T-helper 1 cell (primary cell): ENCODE measurements around the gene HMSD.

Source experiments
- DNase-seq, 5 donors: peaks; one replicate each; pipeline ENCODE4 v3.0.0-alpha.2; 2012 to 2020

The HMSD gene

DNA sequence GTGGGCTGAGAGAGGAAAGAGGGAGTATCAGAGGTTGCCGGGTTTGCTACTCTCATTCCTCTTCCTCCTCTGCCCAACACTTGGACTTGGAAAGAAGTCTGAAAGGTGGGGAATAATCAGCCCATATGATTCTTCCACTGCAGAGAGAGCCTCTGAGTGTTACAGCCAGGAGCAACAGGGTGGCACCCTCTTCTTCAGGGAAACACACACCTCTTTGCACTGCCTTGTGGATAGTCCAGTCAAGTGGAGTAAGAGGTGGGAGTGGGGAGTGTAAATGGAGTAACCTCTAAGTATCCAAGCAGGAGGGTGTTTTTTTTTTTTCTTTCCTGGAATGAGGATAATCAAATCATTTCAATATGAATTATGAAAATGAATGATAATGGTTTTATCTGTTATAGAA lies 11.8 kb downstream of the HMSD start:
- DNase-seq, result no peak

GRCh38 chr18:63961435-63961980 lies 12.4 kb downstream of the HMSD start:
- no peak for DNase-seq

- DNase-seq, result no peak
Observed at GRCh38 chr18:63962137-63962536, 13.0 kb downstream of the HMSD start.

GRCh38 chr18:63963615-63964256 lies 14.6 kb downstream of the HMSD start:
- DNase-seq, result peak in 4 of 5 donors; percentile 12 to 65 (median 39)

DNA sequence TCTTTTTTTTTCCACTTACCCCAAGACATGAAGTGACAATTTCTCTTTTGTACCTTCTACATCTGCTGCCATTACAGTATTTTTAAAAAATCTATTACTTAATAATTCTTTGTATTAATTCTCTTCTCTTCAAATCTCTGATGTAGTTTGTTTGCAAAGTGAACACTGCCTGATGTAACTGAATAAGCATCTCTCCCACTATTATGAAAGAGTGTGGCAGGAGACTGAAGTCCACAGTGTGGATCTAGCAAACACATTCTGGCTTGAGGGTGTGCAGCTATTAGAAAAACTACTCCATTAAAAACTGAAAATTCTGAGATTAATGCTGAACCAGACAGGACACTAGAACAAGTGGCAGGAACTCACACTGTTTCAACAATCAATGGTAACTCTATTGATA lies 15.8 kb downstream of the HMSD start:
- DNase-seq, result no peak

DNA sequence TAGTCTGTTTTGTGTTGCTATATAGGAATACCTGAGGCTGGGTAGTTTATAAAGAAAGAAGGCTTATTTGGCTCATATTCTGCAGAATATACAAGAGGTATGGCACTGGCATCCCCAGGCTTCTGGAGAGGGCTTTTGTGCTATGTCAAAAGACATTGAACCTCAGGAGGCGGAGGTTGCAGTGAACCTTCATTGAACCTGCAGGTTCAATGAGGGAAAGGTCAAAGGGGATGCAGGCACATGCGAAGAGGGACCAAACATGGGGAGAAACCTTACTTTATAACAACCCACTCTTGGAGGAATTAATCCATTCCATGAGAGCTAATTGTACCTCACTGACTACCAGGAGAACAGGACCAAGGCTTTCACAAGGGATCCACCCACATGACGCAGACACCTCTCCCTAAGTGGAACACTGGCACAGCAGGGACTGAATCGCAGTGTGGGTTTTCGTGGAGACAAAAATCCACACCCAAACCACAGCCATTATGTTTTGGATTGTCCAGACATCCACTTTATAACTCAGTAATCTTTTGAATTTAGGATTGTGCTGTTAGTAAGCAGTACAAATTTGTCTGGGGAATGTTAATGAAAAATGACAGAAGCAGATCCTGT lies 16.7 kb downstream of the HMSD start:
- no peak for DNase-seq

DNA sequence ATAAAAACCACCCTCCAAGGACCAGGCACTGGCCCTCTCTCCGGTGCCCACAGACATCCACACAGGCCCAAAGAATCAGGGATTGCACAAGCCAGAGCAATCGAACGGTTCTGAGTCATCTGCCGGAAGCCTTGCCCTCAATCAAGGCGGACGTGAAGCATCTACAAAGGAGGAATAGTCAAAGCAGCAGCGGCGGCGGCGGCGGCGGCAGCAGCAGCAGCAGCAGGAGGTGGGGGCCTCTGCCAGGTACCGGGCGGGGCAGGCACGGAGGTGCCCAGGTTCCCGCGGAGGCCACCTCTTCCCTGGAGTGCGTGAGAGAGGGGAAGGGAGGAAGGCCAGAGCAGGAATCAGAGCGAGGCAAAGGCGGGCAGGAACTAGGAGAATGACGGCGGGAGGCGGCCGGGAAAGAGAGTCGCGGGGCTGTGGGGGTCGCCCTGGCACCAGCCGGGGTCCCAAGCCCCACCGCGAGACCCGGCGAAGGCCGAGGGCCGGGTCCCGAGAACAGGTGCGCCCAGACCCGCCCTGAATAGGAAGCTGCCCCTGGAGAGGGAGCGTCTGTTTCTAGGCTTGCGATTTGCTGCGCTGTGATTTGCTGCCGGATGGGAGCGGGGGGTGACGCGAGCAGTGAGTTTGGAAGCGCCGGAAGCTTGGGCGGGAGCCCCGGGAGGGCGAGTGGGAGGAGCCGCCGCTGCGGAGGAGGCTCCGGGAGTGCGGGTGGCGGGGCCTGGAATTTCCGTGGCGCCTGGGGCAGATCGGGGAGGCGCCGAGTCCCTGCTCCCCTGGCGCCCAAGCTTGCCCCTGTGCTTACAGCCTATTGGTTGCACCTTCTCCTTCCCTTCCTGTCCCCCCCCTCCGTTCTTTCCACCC lies 21.1 kb downstream of the HMSD start, which contains the start of gene SERPINB8:
TSS of gene SERPINB8 (plus strand) at position 140 of the 867 bp plus-strand sequence. CDS start 8,228 bp downstream, outside the sequence.
- peak; percentile 66 to 90 (median 73) for DNase-seq

- peak in 1 of 5 donors; percentile 5 for DNase-seq
Observed at GRCh38 chr18:63970809-63971205, 21.7 kb downstream of the HMSD start.

DNA sequence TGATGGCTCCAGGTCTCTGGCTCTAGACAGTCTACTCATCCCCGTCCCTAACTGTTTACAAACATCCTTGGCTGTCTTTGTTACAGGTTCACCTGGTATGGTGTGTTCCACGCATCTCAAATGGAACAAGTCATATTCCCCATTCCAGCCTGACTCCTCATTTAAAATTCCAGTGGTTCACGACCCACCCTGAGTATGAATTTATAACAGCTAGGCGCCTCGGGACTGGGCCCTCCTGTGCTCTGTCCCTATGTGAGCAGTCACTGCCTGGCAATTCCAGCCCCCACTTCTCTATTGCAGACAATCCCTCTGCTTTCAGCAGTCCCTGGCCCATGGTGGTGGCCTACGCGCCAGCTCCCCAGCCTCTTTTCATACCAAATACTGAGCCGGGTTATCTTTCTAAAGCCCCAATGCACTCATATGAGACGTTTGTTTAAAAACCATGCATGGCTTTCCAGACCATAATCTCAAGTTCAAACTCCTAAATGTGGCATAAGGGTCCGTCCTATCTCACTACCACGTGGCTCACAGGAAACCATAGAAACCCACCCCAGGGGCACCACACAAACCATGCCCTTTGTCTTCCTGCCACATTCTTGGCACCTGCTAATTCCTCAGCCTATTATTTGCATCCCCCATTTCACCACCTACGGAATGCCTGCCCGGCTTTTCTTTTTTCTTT lies 22.4 kb downstream of the HMSD start:
- no peak for DNase-seq

DNA sequence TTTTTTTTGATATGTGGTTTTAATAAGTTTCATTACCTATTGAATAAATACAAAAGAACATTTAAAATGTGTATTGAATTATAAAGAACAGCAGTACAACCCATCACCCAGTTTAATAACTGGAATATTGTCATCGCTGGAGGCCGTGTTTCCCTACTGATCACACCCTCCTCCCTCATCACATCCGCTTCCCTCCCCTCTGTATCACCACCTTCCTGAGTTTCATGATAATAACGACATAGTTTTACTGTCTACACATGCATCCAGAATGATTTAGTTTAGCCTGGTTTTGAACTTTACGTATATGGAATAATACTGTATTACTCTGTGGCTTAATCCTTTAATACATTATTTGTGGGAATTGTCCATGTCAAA lies 22.9 kb downstream of the HMSD start:
- DNase-seq, result no peak

DNA sequence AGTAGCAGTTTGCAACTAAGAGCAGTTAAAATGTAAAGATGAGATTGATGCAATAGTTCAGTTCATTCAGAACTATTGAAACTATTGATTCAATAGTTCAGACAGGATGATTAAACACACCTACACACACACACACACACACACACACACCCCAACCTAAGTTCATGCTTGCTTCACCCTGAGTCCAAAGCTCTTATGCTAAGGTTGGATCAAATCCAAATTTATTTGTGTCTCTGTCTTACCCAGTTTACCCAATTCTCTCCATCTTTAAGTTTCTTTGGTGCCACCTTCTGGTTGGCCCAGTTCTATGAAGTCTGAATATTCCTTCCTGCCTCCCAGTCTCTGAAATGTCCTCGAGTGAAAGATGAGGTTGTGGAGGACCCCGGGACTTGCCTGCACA lies 25.9 kb downstream of the HMSD start:
- no peak for DNase-seq

DNA sequence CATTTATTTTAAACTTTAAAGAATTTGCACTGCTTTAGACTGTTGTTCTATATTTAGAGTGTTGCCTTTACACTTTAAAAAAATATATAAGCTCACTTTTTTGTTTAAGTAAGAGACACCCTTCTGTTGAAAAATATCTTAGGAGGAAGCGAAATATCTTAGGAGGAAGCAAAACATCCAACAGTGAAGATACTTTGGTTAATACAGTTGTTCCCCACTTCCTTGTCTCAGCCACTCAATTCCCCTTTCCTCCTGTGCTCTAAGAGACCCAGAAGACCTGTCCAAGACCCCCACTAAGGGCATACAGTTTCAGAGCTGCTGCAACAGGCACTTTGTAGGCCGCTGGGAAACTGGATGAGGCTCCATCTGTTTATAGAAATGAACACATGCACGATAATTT lies 26.5 kb downstream of the HMSD start:
- DNase-seq, result no peak

GRCh38 chr18:63977040-63977439 lies 27.9 kb downstream of the HMSD start:
- no peak for DNase-seq

DNA sequence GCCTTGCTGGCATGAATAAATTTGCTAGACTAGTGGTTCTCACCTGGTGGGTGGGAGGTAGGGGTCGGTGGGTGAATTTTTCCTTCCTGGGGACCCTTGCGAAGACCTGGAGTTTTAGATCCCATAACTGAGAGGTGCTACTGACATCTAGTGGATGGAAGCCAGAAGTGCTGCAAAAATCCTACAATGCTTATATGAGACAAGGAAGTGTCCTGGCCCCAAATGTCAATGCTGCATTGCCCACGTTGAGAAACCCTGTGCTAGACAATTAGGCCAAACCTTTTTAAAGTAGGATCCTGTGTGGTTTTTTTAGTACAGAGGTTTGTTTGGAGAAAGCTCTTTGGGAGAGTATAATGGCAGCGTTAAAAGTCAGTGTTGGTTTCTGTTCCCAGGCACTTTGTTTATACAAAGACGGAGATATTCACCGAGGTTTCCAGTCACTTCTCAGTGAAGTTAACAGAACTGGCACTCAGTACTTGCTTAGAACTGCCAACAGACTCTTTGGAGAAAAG lies 30.4 kb downstream of the HMSD start:
- DNase-seq, result peak in 3 of 5 donors; percentile 8 to 54 (median 21)

- no peak for DNase-seq
Observed at GRCh38 chr18:63980027-63980426, 30.9 kb downstream of the HMSD start.

- DNase-seq, result no peak
Observed at GRCh38 chr18:63980896-63981460, 31.9 kb downstream of the HMSD start.

DNA sequence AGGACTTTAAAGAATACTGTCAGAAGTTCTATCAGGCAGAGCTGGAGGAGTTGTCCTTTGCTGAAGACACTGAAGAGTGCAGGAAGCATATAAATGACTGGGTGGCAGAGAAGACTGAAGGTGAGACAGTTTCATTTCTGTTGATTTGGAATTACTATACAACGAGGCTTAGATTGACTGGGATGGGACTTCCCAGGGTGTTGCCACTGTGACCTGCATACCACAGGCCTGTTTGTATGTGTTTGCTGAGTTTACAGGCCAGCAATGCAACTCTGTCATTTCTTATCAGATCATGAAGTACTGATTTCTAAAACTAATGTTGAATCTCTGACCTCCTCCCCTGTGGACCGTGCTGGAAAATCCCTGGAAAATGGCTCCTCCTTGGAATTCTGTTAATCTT lies 32.6 kb downstream of the HMSD start:
- no peak for DNase-seq

DNA sequence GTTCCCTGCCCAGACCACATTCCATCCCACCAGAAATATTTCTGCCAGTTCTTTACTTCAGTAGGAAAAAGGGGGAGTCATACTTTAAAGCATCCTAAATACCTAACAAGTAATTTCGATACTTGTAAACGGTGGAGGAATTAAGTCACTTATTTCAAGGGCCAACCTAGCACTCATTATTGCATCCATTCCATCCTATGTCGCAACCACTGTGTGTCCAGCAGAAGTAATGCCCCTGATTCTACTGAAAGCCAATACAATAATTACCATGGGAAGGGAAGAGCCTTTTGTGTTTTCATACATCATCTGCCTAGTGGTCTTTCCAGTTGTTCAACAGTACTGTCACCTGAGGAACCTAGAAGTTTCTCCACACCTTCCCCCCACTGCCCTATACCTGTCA lies 33.3 kb downstream of the HMSD start:
- DNase-seq, result no peak

- DNase-seq, result no peak
Observed at GRCh38 chr18:63986885-63987284, 37.8 kb downstream of the HMSD start.

DNA sequence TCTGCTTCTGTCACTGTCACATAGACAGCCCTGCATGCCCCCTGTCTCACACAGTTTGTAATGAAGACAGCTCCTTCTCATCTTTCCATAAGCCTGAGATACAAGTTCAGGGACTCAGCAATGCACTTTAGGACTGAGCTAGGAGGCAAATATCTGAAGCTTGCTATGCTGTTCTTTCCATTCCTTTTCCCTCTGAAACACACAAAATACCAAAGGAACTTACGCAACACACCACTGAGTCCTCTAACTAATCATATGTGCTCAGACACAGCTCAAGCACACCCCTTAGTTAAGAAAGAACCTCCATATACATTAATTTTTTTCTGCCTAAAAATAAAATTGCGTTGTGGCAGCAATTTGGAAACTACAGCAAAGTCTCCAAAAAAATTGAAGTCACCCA lies 38.6 kb downstream of the HMSD start:
- no peak for DNase-seq

GRCh38 chr18:63992751-63993150 lies 43.6 kb downstream of the HMSD start:
- DNase-seq, result no peak

- peak in 2 of 5 donors; percentile 23 to 30 for DNase-seq
Observed at GRCh38 chr18:63994783-63995399, 45.8 kb downstream of the HMSD start.
